Endothelial cell of umbilical vein (primary cell): Measurements from ENCODE around the gene ESRRB. TPM values are rescaled to one million over a fixed set of nuclear protein-coding genes. Genes with fewer than 3 reads are reported as not detected.

Source experiments
- BruUV-seq: library from RNA; stranded (reverse); fragments of 400-500 nt; replicated peaks from 2 replicates; lab custom pipeline; 2021; lab: Mats Ljungman, UMichigan
- CTCF ChIA-PET: fragments of 300-600, 350-600 bp; sonication (Branson Sonifier 250); formaldehyde crosslinking; loops from one replicate; lab custom pipeline; 2021; ENCODE audit warnings: antibody characterized with exemption, inconsistent platforms; lab: Charles Lee
- POLR2A ChIA-PET: fragments of 300-600, 350-600 bp; sonication (Branson Sonifier 250); formaldehyde crosslinking; loops from one replicate; lab custom pipeline; 2021; ENCODE audit warnings: antibody characterized with exemption, inconsistent platforms; lab: Charles Lee
- DNase-seq: peaks from one replicate; pipeline ENCODE4 v3.0.0-alpha.2; 2011; ENCODE audit warnings: low read depth, low spot score
- FAIRE-seq: peaks from 2 replicates; lab custom pipeline; 2011; peaks lifted over from hg19 to GRCh38; lab: Jason Lieb, UNC
- H2AFZ ChIP-seq: 2 replicates; pipeline ENCODE4 v1.6.0; 2012; ENCODE audit warnings: low read depth, low read length, control low read depth, inconsistent platforms
- H3K27ac ChIP-seq: 2 replicates; pipeline ENCODE4 v1.5.1; 2011; ENCODE audit warnings: low read depth, mild to moderate bottlenecking, control low read depth, low read length, moderate library complexity; ENCODE audit not compliant: insufficient read depth
- H3K27me3 ChIP-seq, 2 experiments: 2 replicates each; pipeline versions ENCODE4 v1.6.0 to v1.6.1; 2011; ENCODE audit warnings: low read length in 2 of 2, mixed read lengths in 1 of 2; ENCODE audit not compliant: control insufficient read depth in 2 of 2, insufficient read depth in 2 of 2
- H3K36me3 ChIP-seq, 2 experiments: 2 replicates in 1 of 2; 3 replicates in 1 of 2; pipeline ENCODE4 v1.5.1; 2011; ENCODE audit warnings: low read length in 2 of 2, mild to moderate bottlenecking in 1 of 2, moderate library complexity in 1 of 2; ENCODE audit not compliant: control insufficient read depth in 2 of 2, insufficient read depth in 2 of 2; ENCODE audit errors: extremely low read depth in 1 of 2
- H3K4me1 ChIP-seq: 3 replicates; pipeline ENCODE4 v1.5.1; 2011; ENCODE audit warnings: mild to moderate bottlenecking, low read length; ENCODE audit not compliant: control insufficient read depth, insufficient read depth; ENCODE audit errors: extremely low read depth
- H3K4me2 ChIP-seq: 2 replicates; pipeline ENCODE4 v1.6.1; 2011; ENCODE audit warnings: low read length, control low read depth, mixed read lengths; ENCODE audit not compliant: insufficient read depth
- H3K4me3 ChIP-seq, 3 experiments: fragments of 200-600 bp in 1 of 3; sonication (generic), shearing (Covaris generic) in 1 of 3; replicated peaks in 1 of 3; 2 replicates each; pipeline ENCODE4 v1.5.1; 2011 to 2016; ENCODE audit warnings: control low read depth in 3 of 3, low read length in 3 of 3, mild to moderate bottlenecking in 2 of 3, inconsistent platforms in 1 of 3, low read depth in 1 of 3, moderate library complexity in 1 of 3; ENCODE audit not compliant: insufficient read depth in 1 of 3
- H3K79me2 ChIP-seq: 2 replicates; pipeline ENCODE4 v1.6.0; 2012; ENCODE audit warnings: low read length, inconsistent platforms; ENCODE audit not compliant: control insufficient read depth, insufficient read depth
- H3K9ac ChIP-seq: replicated peaks from 2 replicates; pipeline ENCODE3; 2011; ENCODE audit warnings: low read length, control low read depth; ENCODE audit not compliant: insufficient read depth; ENCODE audit errors: extremely low read depth
- H3K9me1 ChIP-seq: replicated peaks from 3 replicates; pipeline ENCODE4 v1.6.0; 2011; ENCODE audit warnings: mild to moderate bottlenecking, low read length; ENCODE audit not compliant: control insufficient read depth, insufficient read depth; ENCODE audit errors: extremely low read depth
- H3K9me3 ChIP-seq: replicated peaks from 2 replicates; pipeline ENCODE4 v1.5.1; 2012; ENCODE audit warnings: low read length, inconsistent platforms; ENCODE audit not compliant: control insufficient read depth, insufficient read depth
- H4K20me1 ChIP-seq: replicated peaks from 2 replicates; pipeline ENCODE3; 2011; ENCODE audit warnings: mild to moderate bottlenecking, low read length; ENCODE audit not compliant: control insufficient read depth, insufficient read depth; ENCODE audit errors: extremely low read depth
- EZH2 ChIP-seq: IDR thresholded peaks from 2 replicates; pipeline ENCODE4 v1.6.1; 2012; ENCODE audit warnings: borderline replicate concordance, low read depth, mild to moderate bottlenecking, moderate library complexity, low read length, inconsistent platforms; ENCODE audit not compliant: severe bottlenecking
- FOS ChIP-seq: IDR thresholded peaks from 2 replicates; pipeline ENCODE4 v1.6.1; 2011; ENCODE audit warnings: mild to moderate bottlenecking, low read length, moderate library complexity, borderline replicate concordance; ENCODE audit not compliant: insufficient read depth
- GATA2 ChIP-seq: IDR thresholded peaks from 2 replicates; pipeline ENCODE4 v1.7.0; 2011; ENCODE audit warnings: low read depth, mild to moderate bottlenecking, moderate library complexity, mixed read lengths, low read length; ENCODE audit not compliant: insufficient read length, insufficient read depth
- JUN ChIP-seq: IDR thresholded peaks from 2 replicates; pipeline ENCODE4 v1.6.1; 2011; ENCODE audit warnings: borderline replicate concordance, low read depth; ENCODE audit not compliant: insufficient read length, insufficient read depth
- MYC ChIP-seq: IDR thresholded peaks from one replicate; pipeline ENCODE4 v1.6.1; 2011; ENCODE audit warnings: mild to moderate bottlenecking, low read depth, low read length
- POLR2A ChIP-seq: IDR thresholded peaks from 2 replicates; pipeline ENCODE4 v1.6.1; 2012; ENCODE audit warnings: low read depth, mild to moderate bottlenecking, control low read depth, low read length
- POLR2AphosphoS5 ChIP-seq: IDR thresholded peaks from 2 replicates; pipeline ENCODE4 v1.6.1; 2012; ENCODE audit warnings: low read depth, mild to moderate bottlenecking, control low read depth, low read length, moderate library complexity; ENCODE audit not compliant: insufficient read depth
- dilution Hi-C: fragments of 300-500 bp; cut with MboI; formaldehyde crosslinking; loops from one replicate; pipeline ENCODE4 v1.15.0; 2019; ENCODE audit warnings: low sequenced_read_pairs; ENCODE audit not compliant: extremely low pct_ligation_motif_present
- intact Hi-C: fragments of 100-400 bp; cut with micrococcal nuclease; formaldehyde crosslinking; loops from one replicate; pipeline ENCODE4 v1.10.0; 2022
- polyA plus RNA-seq, 4 experiments: library from polyadenylated mRNA; depleted of rRNA in 3 of 4; stranded (reverse) in 3 of 4; unstranded in 1 of 4; fragments of >200 nt; gene quantifications; 2 replicates each; pipeline versions ENCODE4 v1.2.1 to v1.2.3, GENCODE V29; 2011 to 2012; ENCODE audit warnings: missing spikeins in 1 of 4
- total RNA-seq: library from RNA; stranded (reverse); gene quantifications from 2 replicates; pipeline ENCODE4 v1.2.3, GENCODE V29; 2021
- TF ChIP-seq, protein P1 (sequence below), 2 donors: IDR thresholded peaks; 1 replicate in 1 of 2; 2 replicates in 1 of 2; pipeline ENCODE4 v1.5.1; 2011; ENCODE audit warnings: low read length in 2 of 2, mild to moderate bottlenecking in 2 of 2, moderate library complexity in 2 of 2, control low read depth in 1 of 2, inconsistent platforms in 1 of 2, low read depth in 1 of 2; ENCODE audit not compliant: insufficient read depth in 1 of 2; ENCODE audit errors: extremely low read depth in 1 of 2
- TF ChIP-seq, protein P2 (sequence below): IDR thresholded peaks from 2 replicates; pipeline ENCODE4 v1.6.1; 2011; ENCODE audit not compliant: insufficient read depth, insufficient read length

ESRRB gene
- total and polyA plus RNA-seq, 2 donors (not counting 3 experiments of a cell fraction or from before 2014, with no cell fraction given) = not detected

DNA sequence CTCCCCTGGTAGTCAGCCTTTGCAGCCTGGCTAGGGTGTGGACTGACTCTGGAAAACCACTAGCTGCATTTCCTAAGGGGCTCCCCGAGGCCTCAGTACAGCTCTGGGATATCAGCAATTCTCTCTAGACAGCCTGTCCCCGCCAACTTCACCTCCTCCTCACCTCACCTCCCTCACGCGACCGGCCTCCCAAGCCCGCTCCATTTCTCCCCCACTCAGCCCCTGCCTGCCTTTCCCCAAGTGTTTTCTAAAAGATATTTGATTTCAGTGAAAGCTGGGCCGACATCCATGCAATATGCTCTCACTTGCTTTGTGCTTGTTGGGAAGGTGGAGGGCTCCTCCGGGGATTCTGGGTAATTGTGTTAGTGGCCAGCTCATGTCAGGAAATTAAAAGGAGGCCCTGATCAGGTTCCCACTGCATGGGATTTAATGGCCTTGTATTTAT, 91.8 kb downstream of the ESRRB start:
- Histone ChIP-seq H3K36me3 (no peaks in the 10 kb centered on the region), H3K4me3 (no peak overlapping the region), H2AFZ (no peak overlapping the region), H3K4me2 (no peak overlapping the region), H4K20me1 (no peaks in the 10 kb centered on the region), H3K27ac (no peak overlapping the region), H3K4me1 (no peaks in the 10 kb centered on the region), H3K9me3 (no peaks in the 10 kb centered on the region), H3K27me3 (no peaks in the 10 kb centered on the region), H3K9me1 (no peaks in the 10 kb centered on the region), H3K79me2 (no peaks in the 10 kb centered on the region), H3K9ac (no peak overlapping the region)
- POLR2A ChIA-PET = no interaction called here
- BruUV-seq = no TSS peak
- FAIRE-seq (no peak), DNase-seq (no peak)
- TF ChIP-seq, protein P1, sequence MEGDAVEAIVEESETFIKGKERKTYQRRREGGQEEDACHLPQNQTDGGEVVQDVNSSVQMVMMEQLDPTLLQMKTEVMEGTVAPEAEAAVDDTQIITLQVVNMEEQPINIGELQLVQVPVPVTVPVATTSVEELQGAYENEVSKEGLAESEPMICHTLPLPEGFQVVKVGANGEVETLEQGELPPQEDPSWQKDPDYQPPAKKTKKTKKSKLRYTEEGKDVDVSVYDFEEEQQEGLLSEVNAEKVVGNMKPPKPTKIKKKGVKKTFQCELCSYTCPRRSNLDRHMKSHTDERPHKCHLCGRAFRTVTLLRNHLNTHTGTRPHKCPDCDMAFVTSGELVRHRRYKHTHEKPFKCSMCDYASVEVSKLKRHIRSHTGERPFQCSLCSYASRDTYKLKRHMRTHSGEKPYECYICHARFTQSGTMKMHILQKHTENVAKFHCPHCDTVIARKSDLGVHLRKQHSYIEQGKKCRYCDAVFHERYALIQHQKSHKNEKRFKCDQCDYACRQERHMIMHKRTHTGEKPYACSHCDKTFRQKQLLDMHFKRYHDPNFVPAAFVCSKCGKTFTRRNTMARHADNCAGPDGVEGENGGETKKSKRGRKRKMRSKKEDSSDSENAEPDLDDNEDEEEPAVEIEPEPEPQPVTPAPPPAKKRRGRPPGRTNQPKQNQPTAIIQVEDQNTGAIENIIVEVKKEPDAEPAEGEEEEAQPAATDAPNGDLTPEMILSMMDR (IDR thresholded peaks at IDR 0.05; ENCODE audit: extremely low read depth in 1 of 2, insufficient read depth in 1 of 2, low read depth in 1 of 2, low read length in 2 of 2) = no peak
- no peak for TF ChIP-seq POLR2A
- TF ChIP-seq, protein P2, sequence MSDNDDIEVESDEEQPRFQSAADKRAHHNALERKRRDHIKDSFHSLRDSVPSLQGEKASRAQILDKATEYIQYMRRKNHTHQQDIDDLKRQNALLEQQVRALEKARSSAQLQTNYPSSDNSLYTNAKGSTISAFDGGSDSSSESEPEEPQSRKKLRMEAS = no peak
- no peak for TF ChIP-seq MYC
- no peak for TF ChIP-seq GATA2
- no peak for TF ChIP-seq EZH2
- no peak for TF ChIP-seq JUN
- no peak for TF ChIP-seq FOS
- TF ChIP-seq POLR2AphosphoS5 = no peak
- intact Hi-C loops (no loop called here), dilution Hi-C loops (no loop called here)
- CTCF ChIA-PET = interaction anchor here (0.5 to 0.7 kb wide), 2 partner anchors 23 to 620 kb away, joined by 3 read pairs; no protein-coding TSS in a partner anchor
